ENCODE data around the gene OR56A4. TPM values are rescaled to one million over a fixed set of nuclear protein-coding genes. Genes with fewer than 3 reads are reported as not detected.

OR56A4 gene
- polyA plus RNA-seq (ENCODE audit: insufficient read length in 3 of 3) = under 1 TPM in 2 of 3 donors, not detected in 1; 0.04 to 0.06 TPM

- DNase-seq (ENCODE audit: low read depth in 3 of 3, low spot score in 2 of 3) = no peak
Measured at GRCh38 chr11:6006846-6007245, at the start of gene OR56A4. OR56A4 (minus strand) TSS chr11:6006946; CDS start chr11:6002992, 3,954 bp downstream.

- no peak for DNase-seq (ENCODE audit: low read depth in 3 of 3, low spot score in 2 of 3)
Measured at GRCh38 chr11:6055569-6055968, 48.8 kb upstream of the OR56A4 start.

- no peak for DNase-seq (ENCODE audit: low read depth in 3 of 3, low spot score in 2 of 3)
Measured at GRCh38 chr11:6052374-6052773, 45.6 kb upstream of the OR56A4 start.

- DNase-seq (ENCODE audit: low read depth in 3 of 3, low spot score in 2 of 3) = no peak
Measured at GRCh38 chr11:6040874-6041273, 34.1 kb upstream of the OR56A4 start.

GRCh38 chr11:6030708-6031405 is 24.1 kb upstream of the OR56A4 start, which contains the start of gene OR56A1:
OR56A1 (minus strand) TSS chr11:6030758; CDS start chr11:6027692, 3,066 bp downstream.
- DNase-seq (ENCODE audit: low read depth in 3 of 3, low spot score in 2 of 3) = no peak

GRCh38 chr11:6027501-6027900 is 20.8 kb upstream of the OR56A4 start:
- DNase-seq (ENCODE audit: low read depth in 3 of 3, low spot score in 2 of 3) = no peak

GRCh38 chr11:6025056-6025455 is 18.3 kb upstream of the OR56A4 start:
- no peak for DNase-seq (ENCODE audit: low read depth in 3 of 3, low spot score in 2 of 3)

GRCh38 chr11:6022956-6023355 is 16.2 kb upstream of the OR56A4 start:
- DNase-seq (ENCODE audit: low read depth in 3 of 3, low spot score in 2 of 3) = peak; percentile 6 to 19 (median 12)

GRCh38 chr11:6013042-6013441 is 6.3 kb upstream of the OR56A4 start:
- DNase-seq (ENCODE audit: low read depth in 3 of 3, low spot score in 2 of 3) = no peak

- DNase-seq (ENCODE audit: low read depth in 3 of 3, low spot score in 2 of 3) = no peak
Measured at GRCh38 chr11:6012035-6012668, 5.4 kb upstream of the OR56A4 start.

- no peak for DNase-seq (ENCODE audit: low read depth in 3 of 3, low spot score in 2 of 3)
Measured at GRCh38 chr11:6006395-6006794, 351 bp downstream of the OR56A4 start.

- DNase-seq (ENCODE audit: low read depth in 3 of 3, low spot score in 2 of 3) = no peak
Measured at GRCh38 chr11:6002202-6002699, 4.5 kb downstream of the OR56A4 start.

- no peak for DNase-seq (ENCODE audit: low read depth in 3 of 3, low spot score in 2 of 3)
Measured at GRCh38 chr11:5994791-5995190, 12.0 kb downstream of the OR56A4 start.

- DNase-seq (ENCODE audit: low read depth in 3 of 3, low spot score in 2 of 3) = no peak
Measured at GRCh38 chr11:5992604-5993251, 14.0 kb downstream of the OR56A4 start.

GRCh38 chr11:5992150-5992549 is 14.6 kb downstream of the OR56A4 start:
- no peak for DNase-seq (ENCODE audit: low read depth in 3 of 3, low spot score in 2 of 3)

- no peak for DNase-seq (ENCODE audit: low read depth in 3 of 3, low spot score in 2 of 3)
Measured at GRCh38 chr11:5989203-5989602, 17.5 kb downstream of the OR56A4 start.

- no peak for DNase-seq (ENCODE audit: low read depth in 3 of 3, low spot score in 2 of 3)
Measured at GRCh38 chr11:5986885-5987284, 19.9 kb downstream of the OR56A4 start, which contains the start of gene OR52L1. OR52L1 (minus strand) TSS chr11:5986985; CDS start chr11:5986930, 55 bp downstream.

- no peak for DNase-seq (ENCODE audit: low read depth in 3 of 3, low spot score in 2 of 3)
Measured at GRCh38 chr11:5983443-5983842, 23.3 kb downstream of the OR56A4 start.

- no peak for DNase-seq (ENCODE audit: low read depth in 3 of 3, low spot score in 2 of 3)
Measured at GRCh38 chr11:5973530-5973929, 33.2 kb downstream of the OR56A4 start.

GRCh38 chr11:5968394-5968793 is 38.4 kb downstream of the OR56A4 start, which contains the start of gene OR56A5:
OR56A5 (minus strand) TSS chr11:5968494; CDS start chr11:5968494, 0 bp downstream.
- no peak for DNase-seq (ENCODE audit: low read depth in 3 of 3, low spot score in 2 of 3)

- DNase-seq (ENCODE audit: low read depth in 3 of 3, low spot score in 2 of 3) = no peak
Measured at GRCh38 chr11:5967708-5968107, 39.0 kb downstream of the OR56A4 start.

Data from right renal cortex interstitium (tissue), 3 donors.